Mesendoderm (in vitro differentiated cells): ENCODE data around the gene MBD4.
"Not testable (repeated sequence)": the region's sequence is repeated elsewhere in the genome, so short reads cannot be mapped to it uniquely, and the experiment has no call there.

Experiments
- DNase-seq: peaks from one replicate; pipeline ENCODE4 v3.0.0; 2013
- H2AK5ac ChIP-seq: 2 replicates; pipeline ENCODE4 v1.6.1; 2013; ENCODE audit warnings: low read length, inconsistent platforms
- H2BK120ac ChIP-seq: 2 replicates; pipeline ENCODE4 v1.6.1; 2013; ENCODE audit warnings: low read depth, mild to moderate bottlenecking, low read length, moderate library complexity, mixed read lengths
- H2BK15ac ChIP-seq: replicated peaks from 2 replicates; pipeline ENCODE4 v1.6.1; 2013; ENCODE audit warnings: low read depth, mild to moderate bottlenecking, moderate library complexity
- H2BK5ac ChIP-seq: 2 replicates; pipeline ENCODE4 v1.6.1; 2013; ENCODE audit warnings: low read length, inconsistent platforms
- H3K18ac ChIP-seq: 2 replicates; pipeline ENCODE4 v1.6.1; 2013; ENCODE audit warnings: mild to moderate bottlenecking, low read length, mixed read lengths
- H3K23ac ChIP-seq: one replicate; pipeline ENCODE4 v1.6.1; 2013; ENCODE audit warnings: low read length
- H3K27ac ChIP-seq: 2 replicates; pipeline ENCODE4 v1.5.1; 2013; ENCODE audit warnings: low read depth, mild to moderate bottlenecking, inconsistent platforms, low read length, moderate library complexity
- H3K27me3 ChIP-seq: 2 replicates; pipeline ENCODE4 v1.6.1; 2013; ENCODE audit warnings: low read length, control low read depth, mild to moderate bottlenecking, inconsistent platforms; ENCODE audit not compliant: insufficient read depth, poor library complexity
- H3K36me3 ChIP-seq: 2 replicates; pipeline ENCODE4 v1.6.1; 2013; ENCODE audit warnings: low read length, inconsistent platforms; ENCODE audit not compliant: control insufficient read depth, insufficient read depth
- H3K4ac ChIP-seq: one replicate; pipeline ENCODE4 v1.6.1; 2013; ENCODE audit warnings: low read depth, mild to moderate bottlenecking, low read length, moderate library complexity
- H3K4me1 ChIP-seq: 2 replicates; pipeline ENCODE4 v1.6.1; 2013; ENCODE audit warnings: low read depth, low read length, inconsistent platforms; ENCODE audit not compliant: control insufficient read depth
- H3K4me2 ChIP-seq: 2 replicates; pipeline ENCODE4 v1.6.1; 2013; ENCODE audit warnings: low read length
- H3K4me3 ChIP-seq: 2 replicates; pipeline ENCODE4 v1.5.1; 2013; ENCODE audit warnings: mild to moderate bottlenecking, low read length
- H3K56ac ChIP-seq: one replicate; pipeline ENCODE4 v1.6.1; 2013; ENCODE audit warnings: low read length
- H3K79me1 ChIP-seq: 2 replicates; pipeline ENCODE4 v1.6.1; 2013; ENCODE audit warnings: low read length, inconsistent platforms
- H3K79me2 ChIP-seq: 2 replicates; pipeline ENCODE4 v1.6.1; 2013; ENCODE audit warnings: mild to moderate bottlenecking, low read length; ENCODE audit not compliant: control insufficient read depth, insufficient read depth
- H3K9ac ChIP-seq: 2 replicates; pipeline ENCODE4 v1.6.1; 2013; ENCODE audit warnings: low read length, inconsistent platforms
- H4K5ac ChIP-seq: one replicate; pipeline ENCODE4 v1.6.1; 2013; ENCODE audit warnings: low read length
- H4K8ac ChIP-seq: one replicate; pipeline ENCODE4 v1.6.1; 2013; ENCODE audit warnings: low read depth, mild to moderate bottlenecking, control low read depth, low read length, moderate library complexity
- WGBS: extraction: QIAGEN DNeasy Blood & Tissue Kit; methylation state at CpG from one replicate; pipeline ENCODE4 v1.1.7; 2013; ENCODE audit warnings: low lambda C conversion rate, missing lambda C conversion rate; ENCODE audit not compliant: insufficient coverage; ENCODE audit errors: extremely low coverage; 5-methylcytosine and 5-hydroxymethylcytosine counted together

Gene MBD4

GRCh38 chr3:129399145-129399894 lies 40.4 kb downstream of the MBD4 start:
- DNase-seq, result peak; percentile 98
- Histone ChIP-seq H3K79me2 (peaks cover 42% of the 10 kb centered on the region), H2AK5ac (no peak overlapping the region), H2BK5ac (no peak overlapping the region), H3K79me1 (peaks cover 22% of the 10 kb centered on the region), H4K5ac (no peak overlapping the region), H4K8ac (no peak overlapping the region), H2BK15ac (no peak overlapping the region), H2BK120ac (no peak overlapping the region), H3K27ac (no peak overlapping the region), H3K27me3 (no peaks in the 10 kb centered on the region), H3K4me1 (peaks cover 5% of the 10 kb centered on the region), H3K23ac (no peak overlapping the region), H3K4ac (no peak overlapping the region), H3K4me3 (peak overlapping the region; percentile 74), H3K36me3 (no peaks in the 10 kb centered on the region), H3K56ac (peak overlapping the region; percentile 83), H3K4me2 (no peak overlapping the region), H3K9ac (peak overlapping the region; percentile 86), H3K18ac (peak overlapping the region; percentile 21)
- no CpG with 5 or more reads among the region's 25 CpGs for WGBS

GRCh38 chr3:129398803-129399144 lies 41.0 kb downstream of the MBD4 start:
- Histone ChIP-seq H2BK15ac (no peak overlapping the region), H4K8ac (no peak overlapping the region), H3K79me1 (peaks cover 22% of the 10 kb centered on the region), H3K4me1 (peaks cover 5% of the 10 kb centered on the region), H4K5ac (no peak overlapping the region), H3K4ac (no peak overlapping the region), H2AK5ac (no peak overlapping the region), H3K9ac (peak overlapping the region; percentile 86), H3K4me3 (peak overlapping the region; percentile 74), H3K27ac (no peak overlapping the region), H3K18ac (no peak overlapping the region), H3K56ac (peak overlapping the region; percentile 83), H3K36me3 (no peaks in the 10 kb centered on the region), H3K23ac (no peak overlapping the region), H3K4me2 (peak overlapping the region; percentile 56), H2BK120ac (no peak overlapping the region), H3K27me3 (no peaks in the 10 kb centered on the region), H2BK5ac (no peak overlapping the region), H3K79me2 (peaks cover 42% of the 10 kb centered on the region)
- WGBS, result no CpG with 5 or more reads among the region's 18 CpGs
- DNase-seq, result peak; percentile 35

GRCh38 chr3:129393760-129394564 lies 45.8 kb downstream of the MBD4 start:
- H3K4me1 ChIP-seq, H3K4ac ChIP-seq, H3K27me3 ChIP-seq, H3K18ac ChIP-seq, DNase-seq, H3K9ac ChIP-seq, H2BK15ac ChIP-seq, H3K27ac ChIP-seq, H3K56ac ChIP-seq, H4K5ac ChIP-seq, H3K4me3 ChIP-seq, H2BK5ac ChIP-seq, H4K8ac ChIP-seq, H3K23ac ChIP-seq, H2BK120ac ChIP-seq, H3K4me2 ChIP-seq, H3K36me3 ChIP-seq, H2AK5ac ChIP-seq: not testable (repeated sequence)
- H3K79me2 ChIP-seq, result peaks cover 39% of the 10 kb centered on the region
- peaks cover 22% of the 10 kb centered on the region for H3K79me1 ChIP-seq
- WGBS, result no CpG with 5 or more reads among the region's 17 CpGs

GRCh38 chr3:129393271-129393670 lies 46.5 kb downstream of the MBD4 start:
- H3K23ac ChIP-seq, result no peak overlapping the region
- no peak overlapping the region for H3K4me3 ChIP-seq
- no peak overlapping the region for H3K56ac ChIP-seq
- H4K8ac ChIP-seq, result no peak overlapping the region
- no CpG with 5 or more reads among the region's 6 CpGs for WGBS
- peaks cover 18% of the 10 kb centered on the region for H3K79me1 ChIP-seq
- H3K4ac ChIP-seq, result no peak overlapping the region
- H3K27ac ChIP-seq, result no peak overlapping the region
- no peak overlapping the region for H2BK15ac ChIP-seq
- peaks cover 6% of the 10 kb centered on the region for H3K4me1 ChIP-seq
- H3K18ac ChIP-seq, result no peak overlapping the region
- no peak overlapping the region for H2AK5ac ChIP-seq
- peaks cover 1% of the 10 kb centered on the region for H3K36me3 ChIP-seq
- H3K27me3 ChIP-seq, result no peaks in the 10 kb centered on the region
- DNase-seq, result no peak
- no peak overlapping the region for H3K4me2 ChIP-seq
- no peak overlapping the region for H2BK5ac ChIP-seq
- H2BK120ac ChIP-seq, result no peak overlapping the region
- H3K79me2 ChIP-seq, result peaks cover 32% of the 10 kb centered on the region
- H4K5ac ChIP-seq, result no peak overlapping the region
- no peak overlapping the region for H3K9ac ChIP-seq

- no CpG with 5 or more reads among the region's 8 CpGs for WGBS
- not testable (repeated sequence) for H2BK120ac ChIP-seq, H4K5ac ChIP-seq, H4K8ac ChIP-seq, H3K27ac ChIP-seq, H2BK5ac ChIP-seq, H3K4me3 ChIP-seq, H3K18ac ChIP-seq, H3K27me3 ChIP-seq, H2AK5ac ChIP-seq, DNase-seq, H3K23ac ChIP-seq, H3K56ac ChIP-seq, H3K4me1 ChIP-seq, H2BK15ac ChIP-seq, H3K4ac ChIP-seq, H3K36me3 ChIP-seq, H3K9ac ChIP-seq, H3K4me2 ChIP-seq
- Histone ChIP-seq H3K79me1 (peaks cover 12% of the 10 kb centered on the region), H3K79me2 (peaks cover 23% of the 10 kb centered on the region)
Observed at GRCh38 chr3:129392106-129392887, 47.5 kb downstream of the MBD4 start.
